C4-2B (cell line): ENCODE data around the gene PPWD1.

Experiments used
- H3K27ac ChIP-seq: fragments of 450-650 bp; 2 replicates; pipeline ENCODE4 v1.5.1; 2017
- ZFX ChIP-seq: fragments of 450-650 bp; IDR thresholded peaks from 2 replicates; pipeline ENCODE4 v1.6.1; 2017
- TF ChIP-seq, protein P1 (sequence below): fragments of 450-650 bp; conservative IDR thresholded peaks from 2 replicates; pipeline ENCODE4 v1.5.1; 2017; ENCODE audit warnings: mild to moderate bottlenecking

Gene PPWD1

DNA sequence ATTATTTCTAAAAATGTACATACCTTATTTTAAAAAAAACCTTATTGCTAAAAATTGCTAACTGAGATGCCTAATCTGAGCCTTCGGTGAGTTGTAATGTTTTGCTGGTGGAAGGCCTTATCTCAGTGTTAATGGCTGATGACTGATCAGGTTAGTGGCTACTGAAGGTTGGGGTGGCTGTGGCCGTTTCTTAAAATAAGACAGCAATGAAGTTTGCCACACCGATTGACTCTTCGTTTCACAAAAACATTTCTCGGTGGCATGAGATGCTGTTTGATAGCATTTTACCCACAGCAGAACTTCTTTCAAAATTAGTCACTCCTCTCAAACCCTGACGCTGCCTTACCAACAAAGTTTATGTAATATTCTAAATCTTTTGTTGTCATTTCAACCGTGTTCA is 14.8 kb upstream of the PPWD1 start:
- no peak overlapping the region for H3K27ac ChIP-seq
- TF ChIP-seq, protein P1, sequence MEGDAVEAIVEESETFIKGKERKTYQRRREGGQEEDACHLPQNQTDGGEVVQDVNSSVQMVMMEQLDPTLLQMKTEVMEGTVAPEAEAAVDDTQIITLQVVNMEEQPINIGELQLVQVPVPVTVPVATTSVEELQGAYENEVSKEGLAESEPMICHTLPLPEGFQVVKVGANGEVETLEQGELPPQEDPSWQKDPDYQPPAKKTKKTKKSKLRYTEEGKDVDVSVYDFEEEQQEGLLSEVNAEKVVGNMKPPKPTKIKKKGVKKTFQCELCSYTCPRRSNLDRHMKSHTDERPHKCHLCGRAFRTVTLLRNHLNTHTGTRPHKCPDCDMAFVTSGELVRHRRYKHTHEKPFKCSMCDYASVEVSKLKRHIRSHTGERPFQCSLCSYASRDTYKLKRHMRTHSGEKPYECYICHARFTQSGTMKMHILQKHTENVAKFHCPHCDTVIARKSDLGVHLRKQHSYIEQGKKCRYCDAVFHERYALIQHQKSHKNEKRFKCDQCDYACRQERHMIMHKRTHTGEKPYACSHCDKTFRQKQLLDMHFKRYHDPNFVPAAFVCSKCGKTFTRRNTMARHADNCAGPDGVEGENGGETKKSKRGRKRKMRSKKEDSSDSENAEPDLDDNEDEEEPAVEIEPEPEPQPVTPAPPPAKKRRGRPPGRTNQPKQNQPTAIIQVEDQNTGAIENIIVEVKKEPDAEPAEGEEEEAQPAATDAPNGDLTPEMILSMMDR, result no peak

DNA sequence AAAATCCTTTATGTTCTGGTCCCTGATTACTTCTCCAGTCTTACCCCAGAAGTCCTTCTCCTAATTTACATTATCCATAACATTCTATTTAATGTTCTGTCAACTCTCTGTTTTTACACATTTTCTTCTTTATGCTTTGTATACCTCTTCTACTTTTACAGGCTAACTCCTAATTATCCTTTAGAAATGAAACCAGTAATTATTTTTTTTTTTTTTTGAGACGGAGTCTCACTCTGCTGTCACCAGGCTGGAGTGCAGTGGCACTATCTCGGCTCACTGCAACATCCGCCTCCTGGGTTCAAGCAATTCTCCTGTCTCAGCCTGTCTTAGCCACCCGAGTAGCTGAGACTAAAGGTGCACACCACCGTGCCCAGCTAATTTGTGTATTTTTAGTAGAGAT is 9.2 kb upstream of the PPWD1 start:
- no peak for TF ChIP-seq ZFX
- TF ChIP-seq, protein P1, result no peak
- no peak overlapping the region for H3K27ac ChIP-seq

DNA sequence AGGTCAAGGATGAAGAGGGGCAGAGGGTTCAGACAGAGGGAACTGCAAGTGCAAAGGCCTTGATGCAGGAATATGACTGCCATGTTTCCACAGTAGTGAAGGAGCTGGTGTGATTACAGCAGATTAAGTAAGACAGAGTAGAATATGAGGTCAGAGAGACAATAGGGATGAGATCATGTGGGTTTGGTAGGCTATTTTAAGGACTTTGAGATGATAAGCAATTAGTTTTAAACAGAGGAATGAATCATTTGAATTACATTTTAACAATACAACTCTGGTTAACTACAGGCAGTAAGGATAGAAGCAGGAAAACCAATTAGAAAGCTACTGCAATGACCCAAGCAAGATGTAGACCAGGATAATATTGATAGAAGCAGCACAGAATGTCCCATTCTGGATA is 7.8 kb upstream of the PPWD1 start:
- no peak overlapping the region for H3K27ac ChIP-seq
- TF ChIP-seq, protein P1, result no peak
- no peak for TF ChIP-seq ZFX

DNA sequence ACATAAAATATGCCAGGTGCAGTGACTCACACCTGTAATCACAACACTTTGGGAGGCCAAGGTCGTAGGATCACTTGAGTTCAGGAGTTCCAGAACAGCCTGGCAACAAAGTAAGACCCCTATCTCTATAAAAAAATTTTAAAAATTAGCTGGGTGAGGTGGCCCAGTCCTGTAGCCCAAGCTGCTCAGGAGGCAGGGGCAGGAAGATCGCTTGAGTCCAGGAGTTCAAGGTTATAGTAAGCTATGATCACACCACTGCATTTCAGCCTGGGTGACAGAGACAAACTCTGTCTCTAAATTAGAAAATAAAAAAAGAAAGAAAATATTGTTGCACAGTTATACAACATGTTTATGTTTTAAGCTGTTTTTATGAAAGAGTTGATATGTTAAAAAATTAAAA is 6.9 kb upstream of the PPWD1 start:
- TF ChIP-seq, protein P1, result no peak
- TF ChIP-seq ZFX, result no peak
- H3K27ac ChIP-seq, result no peak overlapping the region

DNA sequence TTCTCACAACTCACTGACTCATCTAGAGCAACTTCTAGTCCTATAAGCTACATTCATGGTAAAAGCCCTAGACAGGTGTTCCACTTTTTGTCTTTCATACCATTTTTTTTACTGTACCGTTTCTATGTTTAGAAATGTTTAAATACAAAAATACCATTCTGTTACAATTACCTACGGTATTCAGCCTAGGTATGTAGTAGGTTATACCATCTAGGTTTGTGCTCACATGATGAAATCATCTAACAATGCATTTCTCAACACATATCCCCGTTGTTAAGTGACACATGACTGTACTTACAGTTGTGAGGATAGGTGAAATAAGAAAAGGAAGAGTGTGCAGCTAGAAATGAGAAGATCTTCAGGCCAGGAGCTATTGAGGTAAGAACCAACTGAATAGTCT is 6.4 kb upstream of the PPWD1 start:
- H3K27ac ChIP-seq, result no peak overlapping the region
- no peak for TF ChIP-seq ZFX
- TF ChIP-seq, protein P1, result no peak

DNA sequence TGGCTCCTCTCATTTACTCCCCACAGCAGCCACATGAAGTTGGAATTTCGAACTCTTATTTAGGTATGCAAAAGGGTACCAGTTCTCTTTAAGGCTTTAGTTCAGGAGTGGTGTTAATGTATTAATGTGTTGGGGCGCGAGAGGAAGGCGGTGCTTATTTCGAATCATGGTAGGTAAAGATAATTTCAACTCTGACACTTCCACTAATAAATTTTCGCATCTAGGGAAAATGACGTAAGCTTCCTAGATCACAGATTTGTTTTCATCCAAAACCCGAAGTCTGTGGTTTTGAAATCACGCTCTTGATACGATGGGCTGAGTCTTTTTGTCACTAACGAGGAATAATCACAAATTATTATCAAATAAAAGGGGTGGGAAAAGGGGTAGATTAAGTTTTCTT is 681 bp downstream of the PPWD1 start:
- TF ChIP-seq, protein P1, result no peak
- no peak for TF ChIP-seq ZFX
- peak overlapping the region; percentile 86 for H3K27ac ChIP-seq

DNA sequence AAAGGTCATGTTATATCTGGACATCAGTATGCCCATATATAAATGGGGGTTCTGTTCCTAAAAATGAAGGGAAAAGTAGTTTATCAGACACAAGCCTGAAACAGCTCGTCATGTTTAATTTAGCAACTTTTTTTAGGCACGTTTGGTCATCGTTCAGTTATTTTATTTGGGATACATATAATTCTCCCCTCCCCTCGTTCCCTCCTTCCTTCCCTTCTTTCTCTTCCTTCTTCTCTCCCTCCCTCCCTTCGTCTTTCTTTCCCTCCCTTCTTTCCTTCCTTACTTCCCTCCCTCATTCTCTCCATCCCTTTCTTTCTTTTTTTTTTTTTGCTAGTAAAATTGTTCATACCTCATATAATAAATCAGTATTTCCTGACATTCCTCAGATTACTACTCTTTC is 3.4 kb downstream of the PPWD1 start:
- TF ChIP-seq, protein P1, result no peak
- no peak for TF ChIP-seq ZFX
- H3K27ac ChIP-seq, result no peak overlapping the region
